ENCODE data around the gene PTMS.

- no peak for TF ChIP-seq ESRRA (CRISPR knock-in tag; IDR thresholded peaks at IDR 0.05; ENCODE audit: borderline replicate concordance)
- TF ChIP-seq CTCF (IDR thresholded peaks at IDR 0.05): no peak
- no peak for TF ChIP-seq E2F1 (CRISPR knock-in tag; IDR thresholded peaks at IDR 0.05)
- no peak for TF ChIP-seq FOXP4 (CRISPR knock-in tag; IDR thresholded peaks at IDR 0.05)
- TF ChIP-seq GABPB1 (CRISPR knock-in tag; IDR thresholded peaks at IDR 0.05): no peak
- no peak for TF ChIP-seq CREB1 (CRISPR knock-in tag; IDR thresholded peaks at IDR 0.05)
- no peak for TF ChIP-seq CBFB (CRISPR knock-in tag; IDR thresholded peaks at IDR 0.05; ENCODE audit: low read depth)
- TF ChIP-seq ZNF416 (CRISPR knock-in tag; IDR thresholded peaks at IDR 0.05): no peak
Measured at GRCh38 chr12:6747216-6747615, 18.9 kb upstream of the PTMS start.

Data from WTC11 (cell line).